Activated naive CD4-positive, alpha-beta T cell treated with anti-CD3 and anti-CD28 coated beads, Interleukin-2, amount 50 U/mL, for 24 hours (primary cell): ENCODE results near the gene ZNF821.
A peak's percentile ranks its signal among the peaks of the same experiment; 100 is the strongest.
"Not testable (repeated sequence)": the region's sequence is repeated elsewhere in the genome, so short reads cannot be mapped to it uniquely, and the experiment has no call there.

Experiments
- H3K27ac Mint-ChIP-seq: one replicate; pipeline ENCODE4 v1.8.0; 2021; ENCODE audit warnings: mild to moderate bottlenecking, mixed read lengths
- H3K27me3 Mint-ChIP-seq: one replicate; pipeline ENCODE4 v1.8.0; 2021; ENCODE audit warnings: mixed read lengths
- H3K36me3 Mint-ChIP-seq: one replicate; pipeline ENCODE4 v1.8.0; 2021; ENCODE audit warnings: mixed read lengths
- H3K4me1 Mint-ChIP-seq: one replicate; pipeline ENCODE4 v1.8.0; 2021; ENCODE audit warnings: mixed read lengths
- H3K4me3 Mint-ChIP-seq: one replicate; pipeline ENCODE4 v1.8.0; 2021; ENCODE audit warnings: mild to moderate bottlenecking, mixed read lengths
- H3K9me3 Mint-ChIP-seq: one replicate; pipeline ENCODE4 v1.8.0; 2021; ENCODE audit warnings: mixed read lengths

The ZNF821 gene

DNA sequence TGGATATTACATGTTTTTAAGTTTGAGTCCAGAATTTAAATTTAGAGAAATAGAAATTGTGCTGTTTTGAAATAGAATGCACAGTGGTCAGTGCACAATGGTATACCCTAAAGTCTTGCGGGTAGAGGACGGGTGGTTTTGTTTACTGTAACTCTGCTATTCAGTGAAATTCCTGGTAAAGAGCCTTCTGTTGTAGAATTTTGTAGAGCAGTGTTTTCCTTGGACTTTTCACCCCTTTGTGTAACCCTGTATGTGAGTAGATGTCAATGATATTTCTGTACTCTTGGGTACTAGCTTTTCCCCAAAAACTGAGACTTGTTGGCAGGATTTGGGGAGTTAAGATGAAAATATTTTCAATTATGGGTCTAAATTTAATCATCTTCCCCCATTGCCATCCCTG, 30.8 kb upstream of the ZNF821 start:
- Mint-ChIP-seq H3K4me3 (no peak overlapping the region), H3K27me3 (no peaks in the 10 kb centered on the region), H3K36me3 (peaks cover 26% of the 10 kb centered on the region), H3K4me1 (peaks cover 71% of the 10 kb centered on the region), H3K9me3 (no peaks in the 10 kb centered on the region), H3K27ac (peak overlapping the region; percentile 88)

DNA sequence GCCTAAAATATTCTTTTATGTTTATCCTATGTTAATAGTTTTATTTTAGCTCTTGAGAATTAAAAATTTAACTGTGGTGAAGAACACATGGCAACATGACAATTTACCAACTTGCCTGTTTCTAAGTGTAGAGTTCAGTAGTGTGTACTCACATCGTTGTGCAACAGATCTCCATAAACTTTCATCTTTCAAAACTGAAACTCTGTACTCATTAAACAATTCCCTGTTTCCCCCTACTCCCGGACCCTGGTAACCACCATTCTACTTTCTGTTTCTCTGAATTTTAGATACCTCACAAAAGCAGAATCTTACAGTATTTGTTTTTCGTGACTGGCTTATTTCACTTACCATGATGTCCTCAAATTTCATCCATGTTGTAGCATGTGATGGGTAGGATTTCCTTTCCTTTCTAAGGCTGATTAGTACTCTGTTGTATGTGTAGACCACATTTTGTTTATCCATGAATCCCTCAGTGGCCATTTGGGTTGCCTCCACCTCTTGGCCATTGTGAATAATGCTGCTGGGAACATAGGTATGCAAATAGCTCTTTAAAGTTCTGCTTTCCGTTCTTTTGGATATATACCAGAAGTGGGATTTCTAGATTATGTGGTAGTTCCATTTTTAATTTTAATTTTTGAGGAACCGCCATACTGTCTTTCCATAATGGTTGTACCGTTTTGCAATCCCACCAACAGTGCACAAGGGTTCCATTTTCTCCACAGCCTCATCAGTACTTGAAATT, 28.7 kb upstream of the ZNF821 start:
- Mint-ChIP-seq H3K4me1 (peaks cover 87% of the 10 kb centered on the region), H3K9me3 (no peaks in the 10 kb centered on the region), H3K36me3 (peaks cover 18% of the 10 kb centered on the region), H3K27ac (no peak overlapping the region), H3K27me3 (no peaks in the 10 kb centered on the region), H3K4me3 (no peak overlapping the region)

DNA sequence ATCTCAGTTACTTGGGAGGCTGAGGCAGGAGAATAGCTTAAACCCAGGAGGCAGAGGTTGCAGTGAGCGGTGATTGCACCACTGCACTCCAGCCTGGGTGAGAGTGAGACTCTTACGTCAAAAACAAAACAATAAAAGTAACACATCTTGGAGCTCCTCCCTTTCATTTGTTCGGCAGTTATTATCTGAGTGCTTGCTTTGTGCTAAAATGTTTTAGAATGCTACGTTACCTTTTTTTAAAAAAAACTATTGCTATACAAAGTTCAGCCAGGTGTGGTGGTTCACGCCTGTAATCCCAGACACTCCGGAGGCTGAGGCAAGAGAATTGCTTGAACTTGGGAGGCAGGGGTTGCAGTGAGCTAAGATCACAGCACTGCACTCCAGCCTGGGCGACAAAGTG, 27.1 kb upstream of the ZNF821 start:
- H3K27ac Mint-ChIP-seq: peak overlapping the region; percentile 30
- no peak overlapping the region for H3K4me3 Mint-ChIP-seq
- H3K27me3 Mint-ChIP-seq: no peaks in the 10 kb centered on the region
- peaks cover 9% of the 10 kb centered on the region for H3K36me3 Mint-ChIP-seq
- H3K4me1 Mint-ChIP-seq: peaks cover 90% of the 10 kb centered on the region
- H3K9me3 Mint-ChIP-seq: no peaks in the 10 kb centered on the region

DNA sequence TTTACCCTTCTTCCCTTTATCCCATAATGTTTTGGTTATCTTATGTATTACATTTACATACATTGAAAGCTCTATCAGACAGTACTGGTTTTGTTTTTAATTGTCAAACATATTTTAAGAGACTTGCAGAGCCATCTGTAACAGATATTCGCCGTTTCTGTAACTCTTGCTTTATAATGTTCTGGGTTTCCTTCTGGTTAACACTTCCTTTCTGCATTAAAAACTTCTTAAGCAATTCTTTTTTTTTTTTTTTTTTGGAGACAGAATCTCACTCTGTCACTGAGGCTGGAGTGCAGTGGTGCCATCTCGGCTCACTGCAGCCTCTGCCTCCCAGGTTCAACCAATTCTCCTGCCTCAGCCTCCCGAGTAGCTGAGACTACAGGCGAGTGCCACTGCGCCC, 21.8 kb upstream of the ZNF821 start:
- peak overlapping the region; percentile 76 for H3K27ac Mint-ChIP-seq
- H3K36me3 Mint-ChIP-seq, H3K27me3 Mint-ChIP-seq, H3K9me3 Mint-ChIP-seq: not testable (repeated sequence)
- H3K4me3 Mint-ChIP-seq: peak overlapping the region; percentile 76
- H3K4me1 Mint-ChIP-seq: peaks cover 89% of the 10 kb centered on the region

DNA sequence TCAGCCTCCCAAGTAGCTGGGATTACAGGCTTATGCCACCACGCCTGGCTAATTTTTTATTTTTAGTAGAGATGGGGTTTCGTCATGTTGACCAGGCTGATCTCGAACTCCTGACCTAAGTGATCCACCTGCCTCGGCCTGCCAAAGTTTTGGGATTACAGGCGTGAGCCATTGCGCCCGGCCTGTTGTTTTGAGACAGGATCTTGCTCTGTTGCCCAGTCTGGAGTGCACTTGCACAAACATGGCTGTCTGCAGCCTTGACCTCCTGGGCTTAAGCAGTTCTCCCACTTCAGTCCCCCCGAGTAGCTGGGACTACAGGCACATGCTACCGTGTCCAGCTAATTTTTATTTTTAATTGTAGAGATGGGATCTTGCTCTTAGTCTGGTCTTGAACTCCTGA, 20.3 kb upstream of the ZNF821 start:
- Mint-ChIP-seq H3K9me3 (no peaks in the 10 kb centered on the region), H3K4me1 (peaks cover 93% of the 10 kb centered on the region), H3K36me3 (peaks cover 2% of the 10 kb centered on the region), H3K27ac (no peak overlapping the region), H3K4me3 (peak overlapping the region; percentile 63), H3K27me3 (no peaks in the 10 kb centered on the region)

DNA sequence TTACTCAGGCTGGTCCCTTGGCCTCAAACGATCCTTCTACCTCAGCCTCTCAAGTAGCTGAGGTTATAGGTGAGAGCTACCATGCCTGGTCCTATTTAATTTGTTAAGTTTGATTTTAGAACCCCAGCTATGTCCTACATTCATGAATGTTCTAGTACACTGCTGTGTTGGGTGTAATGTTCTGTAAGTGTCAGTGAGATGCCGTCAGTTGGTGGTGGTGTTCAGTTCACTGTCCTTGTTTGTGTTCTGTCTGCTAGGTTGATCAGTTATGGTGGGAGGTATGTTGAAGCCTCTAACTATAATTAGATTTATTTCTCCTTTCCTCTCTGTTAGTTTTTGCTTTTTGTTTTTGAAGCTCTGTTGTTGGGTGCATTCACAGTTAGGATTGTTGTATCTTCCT, 19.6 kb upstream of the ZNF821 start:
- no peaks in the 10 kb centered on the region for H3K27me3 Mint-ChIP-seq
- peaks cover 91% of the 10 kb centered on the region for H3K4me1 Mint-ChIP-seq
- peaks cover 2% of the 10 kb centered on the region for H3K36me3 Mint-ChIP-seq
- no peak overlapping the region for H3K4me3 Mint-ChIP-seq
- H3K9me3 Mint-ChIP-seq: no peaks in the 10 kb centered on the region
- H3K27ac Mint-ChIP-seq: no peak overlapping the region

DNA sequence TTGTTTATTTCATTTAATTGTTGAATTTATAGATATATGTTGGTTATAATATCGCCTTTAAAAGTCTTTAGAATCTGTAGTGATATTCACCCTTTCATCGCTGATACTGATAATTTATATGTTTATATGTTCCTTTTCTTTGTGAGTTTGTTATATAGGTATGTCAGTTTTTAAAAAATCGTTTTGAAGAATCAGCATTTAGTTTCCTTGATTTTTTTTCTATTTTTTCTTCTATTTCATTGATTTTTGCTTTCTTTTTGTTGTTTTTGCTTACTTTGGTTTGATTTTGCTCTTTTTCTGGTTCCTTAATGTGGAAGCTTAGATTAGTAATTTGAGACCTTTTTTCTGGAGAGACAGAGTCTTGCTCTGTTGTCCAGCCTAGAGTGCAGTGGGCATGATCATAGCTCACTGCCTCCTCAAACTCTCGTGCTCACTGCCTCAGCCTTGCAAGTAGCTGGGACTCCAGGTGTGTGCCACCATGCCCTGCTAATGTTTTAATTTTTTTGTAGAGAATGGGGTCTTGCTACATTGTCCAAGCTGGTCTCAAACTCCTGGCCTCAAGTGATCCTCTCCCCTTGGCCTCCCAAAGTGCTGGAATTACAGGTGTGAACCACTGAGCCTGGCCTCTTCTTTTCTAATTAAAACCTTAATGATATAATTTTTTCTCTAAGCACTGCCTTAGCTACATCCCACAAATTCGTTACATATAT, 18.8 kb upstream of the ZNF821 start:
- Mint-ChIP-seq H3K4me3 (peak overlapping the region; percentile 61), H3K9me3 (no peaks in the 10 kb centered on the region), H3K27ac (no peak overlapping the region), H3K4me1 (peaks cover 83% of the 10 kb centered on the region), H3K36me3 (peaks cover 2% of the 10 kb centered on the region), H3K27me3 (no peaks in the 10 kb centered on the region)

DNA sequence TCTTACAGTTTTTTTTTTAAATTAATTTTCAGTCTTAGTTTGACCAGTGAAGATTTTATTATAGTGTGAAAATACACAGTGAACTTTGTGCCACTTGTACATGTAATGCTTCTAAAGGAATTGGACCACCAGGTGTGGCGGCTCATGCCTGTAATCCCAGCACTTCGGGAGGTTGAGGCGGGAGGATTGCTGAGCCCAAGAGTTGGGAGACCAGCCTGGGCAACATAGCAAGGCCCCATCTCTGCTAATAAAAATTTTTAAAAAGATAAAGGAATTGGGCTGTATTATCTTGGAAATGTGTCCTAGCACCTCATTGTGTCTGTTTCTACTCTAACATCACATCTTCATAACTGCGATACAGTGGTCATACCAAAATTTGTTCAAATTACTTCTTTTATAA, 15.2 kb upstream of the ZNF821 start:
- peaks cover 2% of the 10 kb centered on the region for H3K36me3 Mint-ChIP-seq
- H3K27ac Mint-ChIP-seq: peak overlapping the region; percentile 70
- peaks cover 63% of the 10 kb centered on the region for H3K4me1 Mint-ChIP-seq
- no peaks in the 10 kb centered on the region for H3K9me3 Mint-ChIP-seq
- peak overlapping the region; percentile 58 for H3K4me3 Mint-ChIP-seq
- no peaks in the 10 kb centered on the region for H3K27me3 Mint-ChIP-seq

DNA sequence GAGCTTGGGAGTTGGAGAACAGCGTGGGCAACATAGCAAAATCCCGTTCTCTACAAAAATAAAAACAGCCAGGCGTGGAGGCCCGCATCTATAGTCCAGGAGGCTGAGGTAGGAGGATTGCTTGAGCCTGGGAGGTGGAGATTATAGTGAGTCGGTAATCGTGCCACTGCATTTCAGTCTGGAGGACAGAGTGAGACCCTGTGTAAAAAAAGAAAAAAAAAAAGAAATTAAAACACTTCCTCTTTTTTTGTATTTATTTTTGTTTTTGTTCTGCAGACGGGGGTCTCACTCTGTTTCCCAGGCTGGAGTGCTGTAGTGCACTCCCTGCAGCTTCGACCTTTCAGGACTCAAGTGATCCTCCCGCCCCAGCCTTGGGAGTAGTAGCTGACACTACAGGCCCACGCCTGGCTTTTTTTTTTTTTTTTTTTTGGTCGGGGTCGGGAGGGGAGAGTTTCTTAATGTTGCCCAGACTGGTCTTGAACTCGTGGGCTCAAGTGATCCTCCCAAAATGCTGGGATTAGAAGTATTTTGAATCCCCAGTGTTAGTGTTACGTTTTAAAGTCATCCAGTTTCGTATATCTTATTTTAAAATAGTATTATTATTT, 12.9 kb upstream of the ZNF821 start:
- no peaks in the 10 kb centered on the region for H3K27me3 Mint-ChIP-seq
- peaks cover 46% of the 10 kb centered on the region for H3K4me1 Mint-ChIP-seq
- H3K27ac Mint-ChIP-seq: peak overlapping the region; percentile 43
- H3K4me3 Mint-ChIP-seq: peak overlapping the region; percentile 97
- H3K36me3 Mint-ChIP-seq: peaks cover 2% of the 10 kb centered on the region
- H3K9me3 Mint-ChIP-seq: no peaks in the 10 kb centered on the region

DNA sequence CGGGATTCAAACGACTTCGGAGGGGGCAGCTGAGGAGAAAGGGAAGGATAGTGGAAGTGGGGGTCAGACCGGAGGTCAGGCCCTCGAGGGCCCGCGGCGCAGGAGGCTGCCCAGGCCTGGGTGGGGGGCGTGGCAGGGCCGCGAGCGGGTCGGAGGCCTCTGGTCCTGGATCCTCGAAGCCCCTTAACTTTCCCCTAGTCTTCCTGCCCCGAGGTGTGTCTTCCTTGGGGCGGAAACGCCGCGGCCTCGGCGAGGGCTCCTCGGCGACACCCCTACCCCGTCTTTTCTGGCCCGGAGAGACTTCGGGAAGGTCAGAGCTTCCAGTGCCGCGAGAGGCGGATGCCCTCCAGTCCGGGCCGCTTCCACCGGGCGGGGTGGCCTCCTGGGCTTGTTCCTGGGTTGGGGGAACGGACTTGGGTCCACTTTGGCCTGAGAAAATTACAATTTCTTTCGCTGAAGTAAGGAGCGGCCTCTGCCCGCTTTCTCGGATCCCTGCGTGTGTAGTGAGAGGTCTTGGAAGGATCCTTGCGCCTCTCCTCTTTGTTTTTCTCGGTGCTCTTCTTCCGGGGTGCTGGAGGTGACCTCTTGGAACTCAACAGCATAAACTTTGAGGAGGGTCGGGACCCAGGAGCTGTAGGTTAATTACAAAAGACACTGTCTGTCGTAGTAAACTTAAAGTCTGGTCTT, 11.8 kb upstream of the ZNF821 start:
- Mint-ChIP-seq H3K4me1 (peaks cover 38% of the 10 kb centered on the region), H3K27ac (peak overlapping the region; percentile 99), H3K36me3 (peaks cover 2% of the 10 kb centered on the region), H3K4me3 (peak overlapping the region; percentile 97), H3K9me3 (no peaks in the 10 kb centered on the region), H3K27me3 (no peaks in the 10 kb centered on the region)

DNA sequence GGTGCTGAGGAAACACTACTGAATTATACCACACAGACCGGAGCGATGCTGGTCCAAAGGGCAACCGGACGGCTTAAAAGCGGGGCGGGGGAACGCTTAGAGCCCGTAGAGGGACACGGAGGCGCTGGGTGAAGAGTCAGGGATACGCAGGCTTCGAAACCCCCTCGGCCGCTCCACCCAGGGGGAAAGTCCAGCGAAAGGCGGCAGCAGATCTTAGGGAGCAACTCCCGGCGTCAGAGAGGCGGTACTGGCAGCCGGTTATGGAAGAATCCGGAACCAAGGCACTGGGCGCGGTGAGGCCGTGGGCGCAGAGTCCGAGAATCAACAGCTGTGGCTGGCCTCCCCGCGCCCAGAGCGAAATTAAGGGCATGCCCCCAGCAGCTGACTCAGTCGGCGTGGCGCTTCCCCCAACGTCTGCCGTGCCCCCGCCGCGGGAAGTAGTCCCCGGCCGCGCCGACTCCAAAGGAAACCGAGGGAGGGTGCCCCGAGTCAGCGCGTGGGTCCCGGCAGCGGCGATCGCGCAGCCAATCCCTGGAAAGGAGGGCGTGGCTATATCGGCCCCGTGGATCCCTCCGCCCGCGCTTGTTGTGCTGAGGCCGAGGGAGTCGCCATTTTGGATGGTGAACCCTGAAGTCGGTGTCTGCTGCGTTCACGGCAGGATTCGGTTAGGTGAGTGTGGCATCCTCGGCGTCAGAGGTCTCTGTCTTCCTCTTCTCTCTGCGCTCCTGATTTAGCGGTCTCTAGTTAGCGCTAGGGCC, 11.1 kb upstream of the ZNF821 start, which contains the start of gene IST1:
IST1 (plus strand) TSS at position 611 of the 758 bp plus-strand sequence. CDS start 20,110 bp downstream, outside the sequence.
- H3K9me3 Mint-ChIP-seq: no peaks in the 10 kb centered on the region
- H3K4me3 Mint-ChIP-seq: peak within 1 kb of the TSS; percentile 97
- H3K27me3 Mint-ChIP-seq: no peaks in the 10 kb centered on the region
- H3K4me1 Mint-ChIP-seq: peaks cover 31% of the 10 kb centered on the region
- peaks cover 2% of the 10 kb centered on the region for H3K36me3 Mint-ChIP-seq
- H3K27ac Mint-ChIP-seq: peak within 1 kb of the TSS; percentile 99

DNA sequence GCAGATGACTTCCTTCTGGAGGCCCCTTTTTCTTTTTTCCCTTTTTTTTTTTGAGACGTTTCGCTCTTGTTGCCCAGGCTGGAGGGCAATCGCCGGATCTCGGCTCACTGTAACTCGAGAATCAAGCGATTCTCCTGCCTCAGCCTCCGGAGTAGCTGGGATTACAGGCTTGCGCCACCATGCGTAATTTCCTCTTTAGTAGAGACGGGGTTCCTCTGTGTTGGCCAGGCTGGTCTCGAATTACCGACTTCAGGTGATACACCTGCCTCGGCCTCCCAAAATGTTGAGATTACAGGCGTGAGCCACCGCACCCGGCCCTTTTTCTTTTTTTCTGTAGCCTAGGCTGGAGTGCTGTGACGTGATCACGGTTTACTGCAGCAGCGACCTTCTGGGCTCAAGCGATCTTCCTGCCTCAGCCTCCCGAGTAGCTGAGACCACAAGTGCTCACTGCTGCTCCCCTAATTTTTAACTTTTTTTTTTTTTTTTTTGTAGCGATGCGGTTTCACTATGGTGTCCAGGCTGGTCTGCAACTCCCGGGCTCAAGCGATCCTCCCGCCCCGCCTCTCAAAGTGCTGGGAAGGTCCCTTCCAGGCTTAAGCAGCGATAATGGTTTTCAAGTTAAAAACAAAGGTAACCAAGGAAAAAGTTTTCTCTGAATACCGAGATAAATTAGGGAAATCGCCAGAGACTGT, 10.4 kb upstream of the ZNF821 start:
- peaks cover 2% of the 10 kb centered on the region for H3K36me3 Mint-ChIP-seq
- peak overlapping the region; percentile 99 for H3K27ac Mint-ChIP-seq
- H3K4me3 Mint-ChIP-seq: peak overlapping the region; percentile 97
- peaks cover 24% of the 10 kb centered on the region for H3K4me1 Mint-ChIP-seq
- no peaks in the 10 kb centered on the region for H3K9me3 Mint-ChIP-seq
- H3K27me3 Mint-ChIP-seq: no peaks in the 10 kb centered on the region

DNA sequence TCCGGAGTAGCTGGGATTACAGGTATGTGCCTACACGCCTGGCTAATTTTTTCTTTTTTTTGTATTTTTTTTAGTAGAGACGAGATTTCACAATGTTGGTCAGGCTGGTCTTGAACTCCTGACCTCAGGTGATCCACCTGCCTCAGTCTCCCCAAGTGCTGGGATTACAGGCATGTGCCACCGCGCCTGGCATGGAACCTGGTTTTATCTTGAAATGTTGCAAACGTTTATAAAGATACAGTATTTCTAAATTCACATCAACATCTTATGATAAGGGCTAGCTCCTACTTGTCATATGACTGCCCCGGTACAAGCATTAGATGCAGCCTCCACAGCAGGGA, 9.9 kb upstream of the ZNF821 start:
- Mint-ChIP-seq H3K4me3 (peak overlapping the region; percentile 97), H3K9me3 (no peaks in the 10 kb centered on the region), H3K27me3 (no peaks in the 10 kb centered on the region), H3K36me3 (peaks cover 2% of the 10 kb centered on the region), H3K27ac (peak overlapping the region; percentile 70), H3K4me1 (peaks cover 18% of the 10 kb centered on the region)

DNA sequence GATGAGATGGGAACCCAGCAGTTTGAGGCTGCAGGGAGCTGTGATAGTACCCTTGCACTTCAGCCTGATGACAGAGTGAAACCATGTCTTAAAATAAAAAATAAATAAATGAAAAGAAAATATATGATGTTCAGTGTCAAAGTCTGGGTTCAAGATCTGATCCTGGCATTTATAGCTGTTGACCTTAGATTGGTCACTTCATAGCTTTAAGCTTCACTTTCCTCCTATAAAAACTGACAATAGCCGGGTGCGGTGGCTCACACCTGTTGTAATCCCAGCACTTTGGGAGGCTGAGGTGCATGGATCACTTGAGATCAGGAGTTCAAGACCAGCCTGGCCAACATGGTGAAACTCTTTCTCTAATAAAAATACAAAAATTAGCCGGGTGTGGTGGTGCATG, 5.2 kb upstream of the ZNF821 start:
- Mint-ChIP-seq H3K9me3 (no peaks in the 10 kb centered on the region), H3K36me3 (no peaks in the 10 kb centered on the region), H3K4me3 (no peak overlapping the region), H3K27me3 (no peaks in the 10 kb centered on the region), H3K27ac (no peak overlapping the region), H3K4me1 (peaks cover 13% of the 10 kb centered on the region)

DNA sequence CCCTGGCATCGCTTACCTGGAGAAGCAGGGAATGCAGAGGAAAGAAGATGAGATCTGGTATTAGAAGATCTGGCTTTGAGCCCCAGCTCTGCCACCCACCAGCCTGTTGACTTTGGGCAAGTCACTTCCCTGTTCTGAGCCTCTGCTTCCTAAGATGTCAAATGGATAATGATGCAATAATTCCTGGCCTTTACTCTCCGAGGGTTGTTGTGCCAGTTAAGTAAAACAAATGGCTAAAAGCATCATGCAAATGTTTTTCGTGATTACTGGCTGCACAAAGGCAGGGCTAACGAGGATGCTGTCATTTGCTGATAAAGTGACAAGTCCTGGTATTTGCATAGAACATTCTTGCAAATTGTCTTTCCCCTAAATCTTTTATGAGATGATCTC, 1.3 kb upstream of the ZNF821 start:
- Mint-ChIP-seq H3K9me3 (no peaks in the 10 kb centered on the region), H3K27ac (peak overlapping the region; percentile 9), H3K4me3 (peak overlapping the region; percentile 92), H3K27me3 (no peaks in the 10 kb centered on the region), H3K36me3 (no peaks in the 10 kb centered on the region), H3K4me1 (peaks cover 38% of the 10 kb centered on the region)
